ENCODE data around the gene CTAGE8.
"Not testable (repeated sequence)": the region's sequence is repeated elsewhere in the genome, so short reads cannot be mapped to it uniquely, and the experiment has no call there.

- TF ChIP-seq, protein P1, sequence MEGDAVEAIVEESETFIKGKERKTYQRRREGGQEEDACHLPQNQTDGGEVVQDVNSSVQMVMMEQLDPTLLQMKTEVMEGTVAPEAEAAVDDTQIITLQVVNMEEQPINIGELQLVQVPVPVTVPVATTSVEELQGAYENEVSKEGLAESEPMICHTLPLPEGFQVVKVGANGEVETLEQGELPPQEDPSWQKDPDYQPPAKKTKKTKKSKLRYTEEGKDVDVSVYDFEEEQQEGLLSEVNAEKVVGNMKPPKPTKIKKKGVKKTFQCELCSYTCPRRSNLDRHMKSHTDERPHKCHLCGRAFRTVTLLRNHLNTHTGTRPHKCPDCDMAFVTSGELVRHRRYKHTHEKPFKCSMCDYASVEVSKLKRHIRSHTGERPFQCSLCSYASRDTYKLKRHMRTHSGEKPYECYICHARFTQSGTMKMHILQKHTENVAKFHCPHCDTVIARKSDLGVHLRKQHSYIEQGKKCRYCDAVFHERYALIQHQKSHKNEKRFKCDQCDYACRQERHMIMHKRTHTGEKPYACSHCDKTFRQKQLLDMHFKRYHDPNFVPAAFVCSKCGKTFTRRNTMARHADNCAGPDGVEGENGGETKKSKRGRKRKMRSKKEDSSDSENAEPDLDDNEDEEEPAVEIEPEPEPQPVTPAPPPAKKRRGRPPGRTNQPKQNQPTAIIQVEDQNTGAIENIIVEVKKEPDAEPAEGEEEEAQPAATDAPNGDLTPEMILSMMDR (IDR thresholded peaks at IDR 0.05 in 4 of 5, conservative IDR thresholded peaks at IDR 0.05 in 1 of 5), result not testable (repeated sequence)
- not testable (repeated sequence) for TF ChIP-seq POLR2A (IDR thresholded peaks at IDR 0.05)
Measured at GRCh38 chr7:144228810-144229209, 40.3 kb downstream of the CTAGE8 start.
